CD8-positive, alpha-beta memory T cell (primary cell): ENCODE data around the gene DMXL2. TPM values are rescaled to one million over a fixed set of nuclear protein-coding genes. Genes with fewer than 3 reads are reported as not detected.

Experiments
- CTCF ChIA-PET: fragments of 350-600 bp; sonication (Branson Sonifier 250); formaldehyde crosslinking; loops from one replicate; lab custom pipeline; 2021; ENCODE audit warnings: antibody characterized with exemption; lab: Charles Lee
- POLR2A ChIA-PET: fragments of 350-600 bp; sonication (Branson Sonifier 250); formaldehyde crosslinking; loops from one replicate; lab custom pipeline; 2021; ENCODE audit warnings: antibody characterized with exemption; lab: Charles Lee
- DNase-seq, 5 donors: peaks; one replicate each; pipeline versions ENCODE4 v3.0.0 to v3.0.0-alpha.2; 2020 to 2022; ENCODE audit warnings: mixed read lengths in 1 of 5
- H3K27ac ChIP-seq: one replicate; pipeline ENCODE4 v1.7.0; 2013; ENCODE audit warnings: low read depth, mild to moderate bottlenecking, low read length, moderate library complexity
- H3K27me3 ChIP-seq: 2 replicates; pipeline ENCODE4 v1.7.0; 2013; ENCODE audit warnings: low read length, mild to moderate bottlenecking; ENCODE audit not compliant: insufficient read depth, poor library complexity, severe bottlenecking
- H3K36me3 ChIP-seq: 2 replicates; pipeline ENCODE4 v1.7.0; 2013; ENCODE audit warnings: mild to moderate bottlenecking, low read length, moderate library complexity; ENCODE audit not compliant: insufficient read depth
- H3K4me1 ChIP-seq: 2 replicates; pipeline ENCODE4 v1.7.0; 2013; ENCODE audit warnings: mild to moderate bottlenecking, low read length, moderate library complexity; ENCODE audit not compliant: insufficient read depth
- H3K4me3 ChIP-seq: 2 replicates; pipeline ENCODE4 v1.7.0; 2013; ENCODE audit warnings: mild to moderate bottlenecking, low read length
- H3K9me3 ChIP-seq: 2 replicates; pipeline ENCODE4 v1.7.0; 2013; ENCODE audit warnings: mild to moderate bottlenecking, low read length
- H3K27ac Mint-ChIP-seq, 8 donors: one replicate each; pipeline ENCODE4 v1.8.0; 2020 to 2021; ENCODE audit warnings: mixed read lengths in 8 of 8, mild to moderate bottlenecking in 6 of 8, inconsistent platforms in 3 of 8, moderate library complexity in 3 of 8
- H3K27me3 Mint-ChIP-seq, 2 donors: one replicate each; pipeline ENCODE4 v1.8.0; 2020 to 2021; ENCODE audit warnings: mixed read lengths in 2 of 2, mild to moderate bottlenecking in 1 of 2, moderate library complexity in 1 of 2
- H3K36me3 Mint-ChIP-seq, 3 donors: one replicate each; pipeline ENCODE4 v1.8.0; 2020 to 2021; ENCODE audit warnings: mixed read lengths in 3 of 3, inconsistent platforms in 1 of 3, mild to moderate bottlenecking in 1 of 3
- H3K4me1 Mint-ChIP-seq, 3 donors: one replicate each; pipeline ENCODE4 v1.8.0; 2020 to 2021; ENCODE audit warnings: mixed read lengths in 3 of 3, inconsistent platforms in 1 of 3, mild to moderate bottlenecking in 1 of 3
- H3K4me3 Mint-ChIP-seq, 7 donors: one replicate each; pipeline ENCODE4 v1.8.0; 2020 to 2021; ENCODE audit warnings: mixed read lengths in 7 of 7, mild to moderate bottlenecking in 6 of 7, moderate library complexity in 4 of 7, inconsistent platforms in 2 of 7
- H3K9me3 Mint-ChIP-seq, 5 donors: one replicate each; pipeline ENCODE4 v1.8.0; 2020 to 2022; ENCODE audit warnings: mixed read lengths in 5 of 5, mild to moderate bottlenecking in 3 of 5, moderate library complexity in 2 of 5, inconsistent platforms in 1 of 5
- polyA plus RNA-seq: library from polyadenylated mRNA; unstranded; fragments of 300-500 nt; fragmentation: Illumina TruSeq; gene quantifications from one replicate; pipeline ENCODE4 v1.2.3, GENCODE V29; 2021
- total RNA-seq, 2 experiments: library from RNA; stranded (reverse); gene quantifications; one replicate each; pipeline ENCODE4 v1.2.3, GENCODE V29; 2021

The DMXL2 gene
- total and polyA plus RNA-seq, 3 experiments from 2014 or later = 0.61 to 7.0 (median 5.8) TPM

- CTCF ChIA-PET = no interaction called here
- H3K9me3 Mint-ChIP-seq = no peaks in the 10 kb centered on the region
- peaks cover 0 to 4% (median 0%) of the 10 kb centered on the region in 3 donors for H3K4me1 Mint-ChIP-seq
- no peaks in the 10 kb centered on the region for H3K27me3 ChIP-seq
- H3K4me1 ChIP-seq = no peaks in the 10 kb centered on the region
- POLR2A ChIA-PET = no interaction called here
- no peak overlapping the region for H3K4me3 ChIP-seq
- H3K4me3 Mint-ChIP-seq = no peak overlapping the region
- no peaks in the 10 kb centered on the region for H3K9me3 ChIP-seq
- no peaks in the 10 kb centered on the region for H3K36me3 ChIP-seq
- no peak for DNase-seq
- no peaks in the 10 kb centered on the region for H3K36me3 Mint-ChIP-seq
- H3K27me3 Mint-ChIP-seq = peaks cover 7 to 19% of the 10 kb centered on the region in 2 donors
- H3K27ac Mint-ChIP-seq = no peak overlapping the region
- peak overlapping the region; percentile 45 for H3K27ac ChIP-seq
Observed at GRCh38 chr15:51602484-51602883, 20.1 kb downstream of the DMXL2 start.

- Histone ChIP-seq H3K27ac (peak overlapping the region; percentile 45), H3K36me3 (no peaks in the 10 kb centered on the region), H3K4me1 (no peaks in the 10 kb centered on the region), H3K4me3 (no peak overlapping the region), H3K27me3 (no peaks in the 10 kb centered on the region), H3K9me3 (no peaks in the 10 kb centered on the region)
- peaks cover 0 to 4% (median 0%) of the 10 kb centered on the region in 3 donors for H3K4me1 Mint-ChIP-seq
- H3K4me3 Mint-ChIP-seq = no peak overlapping the region
- CTCF ChIA-PET = no interaction called here
- peaks cover 7 to 19% of the 10 kb centered on the region in 2 donors for H3K27me3 Mint-ChIP-seq
- DNase-seq = no peak
- H3K9me3 Mint-ChIP-seq = peaks cover 0 to 2% (median 0%) of the 10 kb centered on the region in 5 donors
- H3K27ac Mint-ChIP-seq = no peak overlapping the region
- H3K36me3 Mint-ChIP-seq = no peaks in the 10 kb centered on the region
- POLR2A ChIA-PET = no interaction called here
Observed at GRCh38 chr15:51601801-51602200, 20.8 kb downstream of the DMXL2 start.

GRCh38 chr15:51600114-51600513 lies 22.5 kb downstream of the DMXL2 start:
- ChIA-PET POLR2A (no interaction called here), CTCF (no interaction called here)
- DNase-seq = no peak
- Histone ChIP-seq H3K9me3 (no peaks in the 10 kb centered on the region), H3K36me3 (no peaks in the 10 kb centered on the region), H3K27ac (no peak overlapping the region), H3K4me3 (no peak overlapping the region), H3K27me3 (no peaks in the 10 kb centered on the region), H3K4me1 (no peaks in the 10 kb centered on the region)
- H3K36me3 Mint-ChIP-seq = no peaks in the 10 kb centered on the region
- H3K9me3 Mint-ChIP-seq = peaks cover 0 to 2% (median 0%) of the 10 kb centered on the region in 5 donors
- H3K27ac Mint-ChIP-seq = no peak overlapping the region
- H3K4me1 Mint-ChIP-seq = peaks cover 0 to 4% (median 0%) of the 10 kb centered on the region in 3 donors
- H3K27me3 Mint-ChIP-seq = peaks cover 7 to 19% of the 10 kb centered on the region in 2 donors
- H3K4me3 Mint-ChIP-seq = no peak overlapping the region

DNA sequence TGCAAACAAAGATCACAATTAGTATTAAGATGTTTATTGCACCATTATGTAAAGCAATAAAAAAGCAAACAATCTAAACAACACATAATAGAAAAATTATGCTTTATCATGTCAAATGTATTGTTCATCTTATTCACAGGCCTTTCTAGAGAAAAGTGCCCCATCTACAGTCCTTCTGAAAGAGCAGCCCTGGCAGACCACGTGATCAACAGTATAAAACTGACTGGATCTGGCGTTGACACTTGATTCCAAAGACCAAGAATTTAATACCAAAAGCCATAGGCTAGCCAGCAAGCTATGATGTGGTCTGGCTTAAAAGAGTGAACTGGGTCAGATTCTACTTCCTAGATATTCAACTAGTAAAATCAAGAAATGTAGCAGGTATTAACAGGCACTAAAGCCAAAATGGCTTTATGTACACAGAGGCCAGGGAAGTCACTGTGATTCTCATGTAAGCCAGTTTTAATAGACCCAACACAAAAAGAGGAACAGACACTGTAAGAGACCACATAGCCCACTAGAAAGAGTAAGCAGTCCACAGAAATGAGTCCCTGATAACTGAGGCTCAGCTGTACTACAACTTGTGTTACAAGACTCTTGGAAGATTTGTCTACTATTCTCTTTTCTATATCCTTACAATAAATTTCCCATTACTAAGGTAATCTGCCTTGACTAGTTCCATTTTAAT lies 32.5 kb downstream of the DMXL2 start:
- no peaks in the 10 kb centered on the region for H3K27me3 ChIP-seq
- H3K27ac ChIP-seq = no peak overlapping the region
- H3K4me3 Mint-ChIP-seq = no peak overlapping the region
- CTCF ChIA-PET = no interaction called here
- H3K4me1 Mint-ChIP-seq = no peaks in the 10 kb centered on the region
- POLR2A ChIA-PET = no interaction called here
- no peak overlapping the region for H3K4me3 ChIP-seq
- H3K9me3 ChIP-seq = no peaks in the 10 kb centered on the region
- H3K27me3 Mint-ChIP-seq = peaks cover 9% of the 10 kb centered on the region in 2 donors
- H3K36me3 ChIP-seq = no peaks in the 10 kb centered on the region
- no peak for DNase-seq
- no peaks in the 10 kb centered on the region for H3K4me1 ChIP-seq
- peaks cover 0 to 3% (median 0%) of the 10 kb centered on the region in 3 donors for H3K36me3 Mint-ChIP-seq
- peaks cover 6 to 26% (median 22%) of the 10 kb centered on the region in 5 donors for H3K9me3 Mint-ChIP-seq
- no peak overlapping the region for H3K27ac Mint-ChIP-seq

- Mint-ChIP-seq H3K9me3 (peaks cover 6 to 26% (median 22%) of the 10 kb centered on the region in 5 donors), H3K4me3 (no peak overlapping the region), H3K36me3 (peaks cover 0 to 3% (median 0%) of the 10 kb centered on the region in 3 donors), H3K4me1 (no peaks in the 10 kb centered on the region), H3K27me3 (peaks cover 9% of the 10 kb centered on the region in 2 donors), H3K27ac (no peak overlapping the region)
- DNase-seq = no peak
- ChIA-PET CTCF (no interaction called here), POLR2A (no interaction called here)
- H3K27ac ChIP-seq = no peak overlapping the region
- H3K4me1 ChIP-seq = no peaks in the 10 kb centered on the region
- no peaks in the 10 kb centered on the region for H3K27me3 ChIP-seq
- H3K36me3 ChIP-seq = no peaks in the 10 kb centered on the region
- no peak overlapping the region for H3K4me3 ChIP-seq
- no peaks in the 10 kb centered on the region for H3K9me3 ChIP-seq
Observed at GRCh38 chr15:51588966-51589365, 33.6 kb downstream of the DMXL2 start.

DNA sequence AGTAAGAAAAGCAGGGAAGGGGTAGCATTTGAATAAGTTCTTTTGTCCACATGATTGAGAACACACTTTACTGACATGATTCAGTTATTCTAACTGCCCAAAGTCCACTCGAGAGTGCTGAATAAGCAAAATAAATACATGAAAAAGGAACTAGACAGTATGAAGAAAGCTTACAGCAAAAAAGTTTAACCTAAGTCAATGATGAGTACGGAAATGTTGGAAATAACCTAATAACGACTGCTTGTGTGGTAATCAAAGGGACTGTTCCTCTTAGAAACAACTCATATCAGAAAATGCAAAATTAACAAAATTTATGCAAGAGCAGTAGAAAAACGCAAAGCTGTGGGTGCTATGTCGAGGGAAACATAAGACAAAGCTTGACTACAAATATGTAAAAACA lies 36.6 kb downstream of the DMXL2 start:
- H3K27ac Mint-ChIP-seq = no peak overlapping the region
- H3K4me1 Mint-ChIP-seq = no peaks in the 10 kb centered on the region
- Histone ChIP-seq H3K27ac (no peak overlapping the region), H3K4me1 (no peaks in the 10 kb centered on the region), H3K4me3 (no peak overlapping the region), H3K36me3 (no peaks in the 10 kb centered on the region), H3K9me3 (no peaks in the 10 kb centered on the region), H3K27me3 (no peaks in the 10 kb centered on the region)
- ChIA-PET CTCF (no interaction called here), POLR2A (no interaction called here)
- no peak overlapping the region for H3K4me3 Mint-ChIP-seq
- H3K9me3 Mint-ChIP-seq = peaks cover 14 to 18% (median 16%) of the 10 kb centered on the region in 5 donors
- H3K27me3 Mint-ChIP-seq = peaks cover 2 to 9% of the 10 kb centered on the region in 2 donors
- H3K36me3 Mint-ChIP-seq = peaks cover 0 to 2% (median 0%) of the 10 kb centered on the region in 3 donors
- no peak for DNase-seq

DNA sequence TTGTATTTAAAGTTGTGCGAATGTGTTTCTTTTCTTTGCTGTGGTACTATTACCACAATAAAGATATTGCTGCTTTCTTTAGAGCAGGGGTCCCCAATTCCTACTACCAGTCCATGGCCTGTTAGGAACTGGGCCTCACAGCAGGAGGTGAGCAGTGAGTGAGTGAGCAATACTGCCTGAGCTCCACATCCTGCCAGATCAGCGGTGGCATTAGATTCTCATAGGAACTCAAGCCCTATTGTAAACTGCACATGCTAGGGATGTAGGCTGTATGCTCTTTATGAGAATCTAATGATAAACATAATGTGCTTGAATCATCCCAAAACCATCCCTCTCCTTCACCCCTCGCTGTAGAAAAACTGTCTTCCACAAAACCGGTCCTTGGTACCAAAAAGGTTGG lies 41.6 kb downstream of the DMXL2 start:
- CTCF ChIA-PET = no interaction called here

GRCh38 chr15:51580385-51580784 lies 42.2 kb downstream of the DMXL2 start:
- no peaks in the 10 kb centered on the region for H3K36me3 ChIP-seq
- no peak overlapping the region for H3K27ac ChIP-seq
- H3K27me3 ChIP-seq = no peaks in the 10 kb centered on the region
- H3K36me3 Mint-ChIP-seq = no peaks in the 10 kb centered on the region
- no peak overlapping the region for H3K4me3 ChIP-seq
- no peaks in the 10 kb centered on the region for H3K4me1 ChIP-seq
- CTCF ChIA-PET = no interaction called here
- no peaks in the 10 kb centered on the region for H3K4me1 Mint-ChIP-seq
- POLR2A ChIA-PET = no interaction called here
- no peaks in the 10 kb centered on the region for H3K27me3 Mint-ChIP-seq
- H3K9me3 ChIP-seq = no peaks in the 10 kb centered on the region
- no peak for DNase-seq
- H3K27ac Mint-ChIP-seq = no peak overlapping the region
- H3K4me3 Mint-ChIP-seq = no peak overlapping the region
- peaks cover 0 to 12% (median 4%) of the 10 kb centered on the region in 5 donors for H3K9me3 Mint-ChIP-seq

More for the DNA sequence above, 41.6 kb downstream of the DMXL2 start:
- Mint-ChIP-seq H3K9me3 (peaks cover 0 to 16% (median 8%) of the 10 kb centered on the region in 5 donors), H3K4me3 (no peak overlapping the region), H3K4me1 (no peaks in the 10 kb centered on the region), H3K36me3 (no peaks in the 10 kb centered on the region), H3K27me3 (no peaks in the 10 kb centered on the region), H3K27ac (no peak overlapping the region)
- H3K27ac ChIP-seq = no peak overlapping the region
- no peaks in the 10 kb centered on the region for H3K36me3 ChIP-seq
- no peak for DNase-seq
- no peaks in the 10 kb centered on the region for H3K4me1 ChIP-seq
- no peaks in the 10 kb centered on the region for H3K9me3 ChIP-seq
- no peaks in the 10 kb centered on the region for H3K27me3 ChIP-seq
- no peak overlapping the region for H3K4me3 ChIP-seq
- POLR2A ChIA-PET = no interaction called here
